SK-N-SH treated with all-trans-retinoic acid at 6 μM for 48 hours (cell line): Measurements from ENCODE around the gene C3orf52.

Source experiments
- ATAC-seq: fragments of 200-7000 bp; cut with Tn5 transposase; 3 replicates; pipeline ENCODE4 v1.9.1; 2020; ENCODE audit warnings: mild to moderate bottlenecking, moderate library complexity
- ARNTL ChIP-seq: fragments of 450-650 bp; formaldehyde crosslinking; IDR thresholded peaks from 2 replicates; pipeline ENCODE4 v1.5.0; 2020; ENCODE audit warnings: low read depth, mild to moderate bottlenecking, moderate library complexity, borderline replicate concordance
- CSDC2 ChIP-seq: fragments of 250-450 bp; sonication (Bioruptor Pico); IDR thresholded peaks from 2 replicates; pipeline ENCODE4 v1.5.0; 2020; ENCODE audit warnings: mild to moderate bottlenecking, moderate library complexity
- ESRRG ChIP-seq: fragments of 250-450 bp; sonication (Bioruptor Pico); IDR thresholded peaks from 2 replicates; pipeline ENCODE4 v1.6.1; 2021; ENCODE audit warnings: mild to moderate bottlenecking
- ISL1 ChIP-seq: fragments of 250-450 bp; sonication (Bioruptor Pico); IDR thresholded peaks from 2 replicates; pipeline ENCODE4 v2.1.2; 2022; ENCODE audit warnings: mild to moderate bottlenecking, moderate library complexity
- OSR1 ChIP-seq: fragments of 250-450 bp; sonication (Bioruptor Pico); IDR thresholded peaks from 2 replicates; pipeline ENCODE4 v1.8.0; 2022; ENCODE audit warnings: moderate library complexity, mild to moderate bottlenecking, inconsistent platforms
- PATZ1 ChIP-seq: fragments of 250-450 bp; sonication (Bioruptor Pico); IDR thresholded peaks from 2 replicates; pipeline ENCODE4 v1.8.0; 2020; ENCODE audit warnings: mild to moderate bottlenecking, moderate library complexity, borderline replicate concordance
- PPARA ChIP-seq: fragments of 250-450 bp; sonication (Bioruptor Pico); IDR thresholded peaks from 2 replicates; pipeline ENCODE4 v1.5.0; 2020; ENCODE audit warnings: mild to moderate bottlenecking, borderline replicate concordance
- RARB ChIP-seq: fragments of 250-450 bp; sonication (Bioruptor Pico); IDR thresholded peaks from 2 replicates; pipeline ENCODE4 v1.8.0; 2021; ENCODE audit warnings: mild to moderate bottlenecking, moderate library complexity
- TCF4 ChIP-seq: fragments of 250-450 bp; sonication (Bioruptor Pico); IDR thresholded peaks from 2 replicates; pipeline ENCODE4 v1.8.0; 2021; ENCODE audit warnings: mild to moderate bottlenecking, moderate library complexity, borderline replicate concordance
- TOX ChIP-seq: fragments of 250-450 bp; sonication (Bioruptor Pico); IDR thresholded peaks from 2 replicates; pipeline ENCODE4 v1.8.0; 2021; ENCODE audit warnings: mild to moderate bottlenecking, moderate library complexity, borderline replicate concordance
- ZC3H10 ChIP-seq: fragments of 250-450 bp; sonication (Bioruptor Pico); IDR thresholded peaks from 2 replicates; pipeline ENCODE4 v1.5.1; 2021; ENCODE audit warnings: mild to moderate bottlenecking, moderate library complexity
- ZFP3 ChIP-seq: fragments of 250-450 bp; sonication (Bioruptor Pico); IDR thresholded peaks from 2 replicates; pipeline ENCODE4 v1.5.0; 2020; ENCODE audit warnings: mild to moderate bottlenecking, moderate library complexity
- ZFP30 ChIP-seq: fragments of 450-650 bp; formaldehyde crosslinking; IDR thresholded peaks from 2 replicates; pipeline ENCODE4 v1.5.0; 2022; ENCODE audit warnings: mild to moderate bottlenecking, moderate library complexity
- ZNF70 ChIP-seq: fragments of 450-650 bp; formaldehyde crosslinking; IDR thresholded peaks from 2 replicates; pipeline ENCODE4 v1.5.0; 2020; ENCODE audit warnings: mild to moderate bottlenecking, moderate library complexity
- ZNF8 ChIP-seq: fragments of 450-650 bp; formaldehyde crosslinking; IDR thresholded peaks from 2 replicates; pipeline ENCODE4 v1.5.0; 2020; ENCODE audit warnings: mild to moderate bottlenecking, moderate library complexity
- TF ChIP-seq, protein P1 (sequence below): fragments of 250-450 bp; sonication (Bioruptor Pico); IDR thresholded peaks from 2 replicates; pipeline ENCODE4 v1.5.1; 2020; ENCODE audit warnings: low read depth, mild to moderate bottlenecking, moderate library complexity
- TF ChIP-seq, protein P2 (sequence below): fragments of 250-450 bp; sonication (Bioruptor Pico); IDR thresholded peaks from 2 replicates; pipeline ENCODE4 v1.5.0; 2020; ENCODE audit warnings: mild to moderate bottlenecking, moderate library complexity

The C3orf52 gene

DNA sequence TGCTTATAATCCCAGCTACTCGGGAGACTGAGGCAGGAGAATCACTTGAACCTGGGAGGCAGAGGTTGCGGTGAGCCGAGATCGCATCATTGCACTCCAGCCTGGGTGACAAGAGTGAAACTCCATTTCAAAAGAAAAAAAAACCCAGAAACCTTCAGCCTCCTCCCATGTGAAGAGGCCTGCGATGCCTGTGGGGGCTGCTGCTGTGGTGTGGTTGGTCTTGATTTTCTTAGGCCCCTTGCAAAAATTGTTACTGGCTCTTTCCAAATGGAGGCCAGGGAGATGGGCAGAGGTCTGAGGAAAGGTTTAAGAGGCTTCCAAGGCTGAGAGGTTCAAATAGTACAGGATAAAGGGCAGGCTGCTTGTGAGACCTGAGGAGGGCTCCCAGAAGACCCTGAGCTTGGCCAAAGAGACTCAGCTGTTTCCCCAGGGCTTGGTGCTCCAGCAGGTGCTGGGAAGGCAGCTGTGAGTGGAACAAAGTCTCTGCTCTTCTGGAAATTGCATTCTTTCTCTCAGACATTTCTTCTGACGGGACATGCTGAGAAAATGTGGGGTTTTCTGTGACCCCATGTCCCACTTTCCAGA, 28.5 kb downstream of the C3orf52 start:
- no peak for TF ChIP-seq ZC3H10 (CRISPR knock-in tag)
- no peak for TF ChIP-seq RARB (CRISPR knock-in tag)
- no peak for TF ChIP-seq CSDC2 (CRISPR knock-in tag)
- TF ChIP-seq PATZ1 (CRISPR knock-in tag), result no peak
- no peak for TF ChIP-seq ISL1 (CRISPR knock-in tag)
- no peak for TF ChIP-seq PPARA (CRISPR knock-in tag)
- TF ChIP-seq ZFP30 (CRISPR knock-in tag), result no peak
- no peak for TF ChIP-seq OSR1 (CRISPR knock-in tag)
- no peak for ATAC-seq

- TF ChIP-seq TCF4 (no peak), TOX (CRISPR knock-in tag) (no peak), ZNF8 (CRISPR knock-in tag) (no peak), PATZ1 (CRISPR knock-in tag) (no peak), ZFP3 (CRISPR knock-in tag) (no peak), RARB (CRISPR knock-in tag) (no peak), ZNF70 (CRISPR knock-in tag) (no peak), OSR1 (CRISPR knock-in tag) (no peak), ZC3H10 (CRISPR knock-in tag) (no peak), ARNTL (CRISPR knock-in tag) (no peak), PPARA (CRISPR knock-in tag) (no peak), CSDC2 (CRISPR knock-in tag) (no peak), ESRRG (CRISPR knock-in tag) (no peak)
- TF ChIP-seq, protein P1, sequence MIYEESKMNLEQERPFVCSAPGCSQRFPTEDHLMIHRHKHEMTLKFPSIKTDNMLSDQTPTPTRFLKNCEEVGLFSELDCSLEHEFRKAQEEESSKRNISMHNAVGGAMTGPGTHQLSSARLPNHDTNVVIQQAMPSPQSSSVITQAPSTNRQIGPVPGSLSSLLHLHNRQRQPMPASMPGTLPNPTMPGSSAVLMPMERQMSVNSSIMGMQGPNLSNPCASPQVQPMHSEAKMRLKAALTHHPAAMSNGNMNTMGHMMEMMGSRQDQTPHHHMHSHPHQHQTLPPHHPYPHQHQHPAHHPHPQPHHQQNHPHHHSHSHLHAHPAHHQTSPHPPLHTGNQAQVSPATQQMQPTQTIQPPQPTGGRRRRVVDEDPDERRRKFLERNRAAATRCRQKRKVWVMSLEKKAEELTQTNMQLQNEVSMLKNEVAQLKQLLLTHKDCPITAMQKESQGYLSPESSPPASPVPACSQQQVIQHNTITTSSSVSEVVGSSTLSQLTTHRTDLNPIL (CRISPR knock-in tag), result no peak
- TF ChIP-seq, protein P2, sequence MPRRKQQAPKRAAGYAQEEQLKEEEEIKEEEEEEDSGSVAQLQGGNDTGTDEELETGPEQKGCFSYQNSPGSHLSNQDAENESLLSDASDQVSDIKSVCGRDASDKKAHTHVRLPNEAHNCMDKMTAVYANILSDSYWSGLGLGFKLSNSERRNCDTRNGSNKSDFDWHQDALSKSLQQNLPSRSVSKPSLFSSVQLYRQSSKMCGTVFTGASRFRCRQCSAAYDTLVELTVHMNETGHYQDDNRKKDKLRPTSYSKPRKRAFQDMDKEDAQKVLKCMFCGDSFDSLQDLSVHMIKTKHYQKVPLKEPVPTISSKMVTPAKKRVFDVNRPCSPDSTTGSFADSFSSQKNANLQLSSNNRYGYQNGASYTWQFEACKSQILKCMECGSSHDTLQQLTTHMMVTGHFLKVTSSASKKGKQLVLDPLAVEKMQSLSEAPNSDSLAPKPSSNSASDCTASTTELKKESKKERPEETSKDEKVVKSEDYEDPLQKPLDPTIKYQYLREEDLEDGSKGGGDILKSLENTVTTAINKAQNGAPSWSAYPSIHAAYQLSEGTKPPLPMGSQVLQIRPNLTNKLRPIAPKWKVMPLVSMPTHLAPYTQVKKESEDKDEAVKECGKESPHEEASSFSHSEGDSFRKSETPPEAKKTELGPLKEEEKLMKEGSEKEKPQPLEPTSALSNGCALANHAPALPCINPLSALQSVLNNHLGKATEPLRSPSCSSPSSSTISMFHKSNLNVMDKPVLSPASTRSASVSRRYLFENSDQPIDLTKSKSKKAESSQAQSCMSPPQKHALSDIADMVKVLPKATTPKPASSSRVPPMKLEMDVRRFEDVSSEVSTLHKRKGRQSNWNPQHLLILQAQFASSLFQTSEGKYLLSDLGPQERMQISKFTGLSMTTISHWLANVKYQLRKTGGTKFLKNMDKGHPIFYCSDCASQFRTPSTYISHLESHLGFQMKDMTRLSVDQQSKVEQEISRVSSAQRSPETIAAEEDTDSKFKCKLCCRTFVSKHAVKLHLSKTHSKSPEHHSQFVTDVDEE (CRISPR knock-in tag), result no peak
- ATAC-seq, result no peak
These were observed 29.1 kb downstream of the C3orf52 start for GRCh38 chr3:112115161-112115739.

DNA sequence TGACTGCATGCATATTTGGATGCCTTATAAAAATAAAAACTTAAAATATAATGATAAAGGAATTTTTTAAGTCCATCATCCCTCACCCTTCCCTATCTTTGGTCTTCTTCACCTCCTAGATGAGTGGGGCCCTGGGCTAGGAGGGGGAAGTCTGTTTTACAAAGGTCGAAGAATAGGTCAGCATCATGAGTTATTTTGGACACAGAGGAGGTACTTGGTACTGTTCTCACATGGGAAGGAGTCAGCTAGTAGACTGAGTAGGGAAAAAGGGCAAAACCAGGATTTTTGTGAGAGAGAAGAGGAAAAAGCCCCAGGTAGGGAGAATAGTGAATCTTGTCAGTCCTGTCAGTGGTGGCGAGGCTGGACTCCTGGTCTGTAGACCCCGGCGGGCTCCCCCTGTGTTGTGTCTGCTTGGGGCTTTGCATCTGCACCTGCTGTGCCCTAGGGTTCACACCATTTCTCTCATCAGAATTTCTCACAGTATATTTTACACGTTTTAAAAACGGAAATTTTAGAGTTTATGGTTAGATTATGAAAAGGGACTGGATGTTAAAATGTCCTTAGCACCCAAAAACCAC, 29.7 kb downstream of the C3orf52 start:
- TF ChIP-seq, protein P2 (CRISPR knock-in tag), result no peak
- TF ChIP-seq ZFP30 (CRISPR knock-in tag) (no peak), ZFP3 (CRISPR knock-in tag) (no peak)
- TF ChIP-seq, all 23 proteins: peak for 0
- no peak for ATAC-seq
